AG09309 (cell line): Measurements from ENCODE around the gene TRIM50.
"Not testable (repeated sequence)": the region's sequence is repeated elsewhere in the genome, so short reads cannot be mapped to it uniquely, and the experiment has no call there.

Source experiments
- DNase-seq: peaks from one replicate; pipeline ENCODE4 v3.0.0-alpha.2; 2010; ENCODE audit warnings: low read depth
- H3K4me3 ChIP-seq: 2 replicates; pipeline ENCODE4 v1.5.1; 2011; ENCODE audit warnings: mild to moderate bottlenecking, low read depth, low read length, moderate library complexity; ENCODE audit not compliant: control insufficient read depth
- CTCF ChIP-seq: IDR thresholded peaks from 2 replicates; pipeline ENCODE4 v1.5.1; 2011; ENCODE audit warnings: mild to moderate bottlenecking, low read depth, low read length, inconsistent platforms; ENCODE audit not compliant: insufficient read depth, control insufficient read depth; ENCODE audit errors: missing control alignments

The TRIM50 gene

DNA sequence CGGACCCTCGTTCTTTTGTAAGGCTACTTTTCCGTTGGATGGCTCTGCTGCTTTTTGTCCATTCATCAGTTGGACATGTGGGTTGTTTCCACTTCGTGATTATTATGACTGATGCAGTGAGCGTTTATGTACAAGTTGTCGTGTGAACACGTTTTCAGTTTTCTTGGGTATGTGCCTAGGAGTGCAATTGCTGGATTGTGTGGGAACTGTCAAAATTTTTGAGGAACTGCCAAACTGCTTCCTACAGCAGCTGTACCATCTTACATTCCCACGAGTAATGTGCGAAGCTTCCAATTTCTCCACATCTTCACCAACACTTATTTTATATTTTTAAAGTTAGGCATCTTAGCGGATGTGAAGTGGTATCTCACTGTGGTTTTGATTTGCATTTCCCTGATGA is 10.4 kb upstream of the TRIM50 start:
- no peak overlapping the region for H3K4me3 ChIP-seq
- no peak for DNase-seq
- TF ChIP-seq CTCF: no peak

- no peak for TF ChIP-seq CTCF
- H3K4me3 ChIP-seq: no peak overlapping the region
- no peak for DNase-seq
Measured at GRCh38 chr7:73332447-73332846, 4.6 kb upstream of the TRIM50 start.

DNA sequence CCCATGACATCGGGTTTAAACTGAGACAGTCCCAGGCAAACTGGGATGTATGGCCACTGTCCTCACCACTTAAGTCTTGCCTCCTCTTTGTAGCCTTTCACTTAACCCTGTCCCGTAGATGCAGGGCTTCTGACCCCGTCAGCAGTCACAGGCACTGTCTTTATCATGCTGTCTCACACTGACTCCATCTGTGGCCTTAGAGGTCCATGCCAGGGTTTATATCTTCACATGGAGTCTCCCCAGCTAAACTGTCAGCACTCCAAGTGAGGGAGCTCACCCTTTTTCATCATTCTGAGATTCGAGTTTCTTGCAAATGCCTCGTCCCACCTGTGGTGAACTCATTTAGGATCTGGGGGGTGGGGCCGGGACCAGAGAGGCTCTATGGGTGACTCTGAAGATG is 2.9 kb upstream of the TRIM50 start:
- DNase-seq: no peak
- H3K4me3 ChIP-seq: no peak overlapping the region
- TF ChIP-seq CTCF: no peak

DNA sequence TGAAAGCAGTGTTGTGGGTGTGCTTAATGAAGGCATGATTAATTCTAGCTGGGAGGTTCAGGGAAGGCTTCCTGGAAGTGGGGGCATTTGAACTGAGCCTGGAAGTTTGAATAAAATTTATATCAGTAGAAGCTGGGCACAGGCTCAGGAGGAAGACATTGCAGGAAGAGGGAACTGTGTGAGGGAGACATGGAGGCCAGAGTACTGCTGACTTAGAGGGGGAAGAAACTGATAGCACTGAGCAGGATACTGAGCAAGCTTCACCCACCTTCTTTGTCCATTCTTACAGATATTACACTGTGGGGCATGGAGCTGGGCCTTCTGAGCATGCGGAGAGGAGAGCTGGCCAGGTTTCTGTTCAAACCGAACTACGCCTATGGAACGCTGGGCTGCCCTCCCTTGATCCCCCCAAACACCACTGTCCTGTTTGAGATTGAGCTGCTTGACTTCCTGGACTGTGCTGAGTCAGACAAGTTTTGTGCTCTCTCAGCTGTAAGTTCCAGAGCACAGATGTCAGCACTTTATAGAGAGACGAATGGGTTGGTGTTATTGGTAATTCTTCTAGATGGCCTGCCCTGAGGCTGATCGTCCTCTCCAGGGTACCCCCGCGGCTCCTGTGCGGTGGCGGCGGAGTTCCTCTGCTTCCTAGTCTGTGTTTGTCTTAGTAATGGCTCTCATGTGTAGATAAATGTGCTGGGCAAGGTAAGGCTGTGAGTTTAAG is 2.1 kb upstream of the TRIM50 start:
- H3K4me3 ChIP-seq: no peak overlapping the region
- TF ChIP-seq CTCF: no peak
- no peak for DNase-seq

GRCh38 chr7:73328696-73329095 is 814 bp upstream of the TRIM50 start:
- DNase-seq: no peak
- H3K4me3 ChIP-seq: no peak overlapping the region
- TF ChIP-seq CTCF: no peak

- H3K4me3 ChIP-seq, DNase-seq: not testable (repeated sequence)
Measured at GRCh38 chr7:73327449-73327848, 433 bp downstream of the TRIM50 start.

- not testable (repeated sequence) for H3K4me3 ChIP-seq, DNase-seq
Measured at GRCh38 chr7:73325424-73325823, 2.5 kb downstream of the TRIM50 start.
